A549 (cell line): ENCODE measurements around the gene SMAD3. TPM values are rescaled to one million over a fixed set of nuclear protein-coding genes. Genes with fewer than 3 reads are reported as not detected.

Source experiments
- ATAC-seq, 2 experiments: fragments of 200-7000 bp in 1 of 2; fragments of >200 bp in 1 of 2; cut with Nextera tagmentation in 1 of 2; cut with Tn5 transposase in 1 of 2; 3 replicates each; pipeline versions ENCODE4 v1.8.0 to v1.9.1; 2018 to 2020; ENCODE audit warnings: mild to moderate bottlenecking in 1 of 2, moderate library complexity in 1 of 2
- CTCF ChIA-PET: fragments of 300-600 bp; sonication (Branson Sonifier 250); formaldehyde crosslinking; extraction: SDS; loops from one replicate; lab custom pipeline; 2021; ENCODE audit warnings: antibody characterized with exemption, inconsistent platforms; lab: Yijun Ruan, JAX
- POLR2A ChIA-PET: fragments of 350-600 bp; formaldehyde crosslinking; extraction: SDS; loops from one replicate; lab custom pipeline; 2021; ENCODE audit warnings: antibody characterized with exemption, inconsistent platforms; lab: Yijun Ruan, JAX
- DNase-seq, 2 experiments: peaks; one replicate each; pipeline versions ENCODE4 v3.0.0 to v3.0.0-alpha.2; 2011 to 2016; ENCODE audit warnings: low read depth in 1 of 2, low spot score in 1 of 2
- FAIRE-seq: peaks from 2 replicates; lab custom pipeline; 2011; peaks lifted over from hg19 to GRCh38; lab: Jason Lieb, UNC
- H3K27ac ChIP-seq, 2 experiments: fragments of >200 bp; sonication (Bioruptor Twin); formaldehyde crosslinking; 3 replicates each; pipeline ENCODE4 v1.5.1; 2016 to 2017
- H3K4me1 ChIP-seq: fragments of >200 bp; sonication (Bioruptor Twin); formaldehyde crosslinking; 3 replicates; pipeline ENCODE4 v1.6.1; 2016
- H3K4me2 ChIP-seq: fragments of >200 bp; sonication (Bioruptor Twin); formaldehyde crosslinking; 3 replicates; pipeline ENCODE4 v1.6.1; 2016
- H3K4me3 ChIP-seq: fragments of >200 bp; sonication (Bioruptor Twin); formaldehyde crosslinking; 3 replicates; pipeline ENCODE4 v1.5.1; 2016
- H3K9me3 ChIP-seq: fragments of >200 bp; sonication (Bioruptor Twin); formaldehyde crosslinking; 3 replicates; pipeline ENCODE4 v1.6.1; 2016
- BCL3 ChIP-seq: fragments of >200 bp; sonication (Bioruptor Twin); formaldehyde crosslinking; IDR thresholded peaks from 3 replicates; pipeline ENCODE4 v1.6.1; 2016
- CBX2 ChIP-seq: fragments of 200-600 bp; sonication (generic); IDR thresholded peaks from 2 replicates; pipeline ENCODE4 v1.6.1; 2016; ENCODE audit warnings: low read depth, mild to moderate bottlenecking, borderline replicate concordance
- CEBPB ChIP-seq, 2 experiments: fragments of >200 bp in 1 of 2; sonication (Bioruptor Twin) in 1 of 2; formaldehyde crosslinking in 1 of 2; IDR thresholded peaks; 2 replicates each; pipeline ENCODE4 v1.6.1; 2012 to 2016
- CHD4 ChIP-seq: fragments of 200-600 bp; sonication (generic); IDR thresholded peaks from 2 replicates; pipeline ENCODE4 v1.6.1; 2016; ENCODE audit warnings: antibody characterized with exemption, mild to moderate bottlenecking, borderline replicate concordance
- EHF ChIP-seq: fragments of 250-450 bp; sonication (Bioruptor Pico); IDR thresholded peaks from 2 replicates; pipeline ENCODE4 v1.5.0; 2020; ENCODE audit warnings: mild to moderate bottlenecking
- ELK1 ChIP-seq: fragments of 150-350 bp; IDR thresholded peaks from 2 replicates; pipeline ENCODE4 v1.6.1; 2014; ENCODE audit warnings: low read depth, mild to moderate bottlenecking, low read length
- EP300 ChIP-seq, 2 experiments: fragments of >200 bp; sonication (Bioruptor Twin); formaldehyde crosslinking; IDR thresholded peaks; 2 replicates in 1 of 2; 3 replicates in 1 of 2; pipeline ENCODE4 v1.6.1; 2016 to 2017
- FOSB ChIP-seq: fragments of 250-450 bp; sonication (Bioruptor Pico); IDR thresholded peaks from 2 replicates; pipeline ENCODE4 v1.5.0; 2020; ENCODE audit warnings: mild to moderate bottlenecking, moderate library complexity
- FOSL2 ChIP-seq, 2 experiments: fragments of 450-650 bp in 1 of 2; fragments of >200 bp in 1 of 2; sonication (Bioruptor Twin) in 1 of 2; formaldehyde crosslinking; IDR thresholded peaks; 2 replicates each; pipeline versions ENCODE4 v1.5.0 to v1.6.1; 2016 to 2020; ENCODE audit warnings: mild to moderate bottlenecking in 1 of 2, moderate library complexity in 1 of 2
- FOXS1 ChIP-seq: fragments of 250-450 bp; sonication (Bioruptor Pico); IDR thresholded peaks from 2 replicates; pipeline ENCODE4 v1.5.0; 2020; ENCODE audit warnings: mild to moderate bottlenecking, moderate library complexity
- GATA3 ChIP-seq: IDR thresholded peaks from 2 replicates; pipeline ENCODE4 v1.6.1; 2012; ENCODE audit warnings: borderline replicate concordance
- HDAC2 ChIP-seq: fragments of 200-600 bp; sonication (generic); IDR thresholded peaks from 2 replicates; pipeline ENCODE4 v1.6.1; 2016
- HES2 ChIP-seq: fragments of >200 bp; sonication (Bioruptor Twin); formaldehyde crosslinking; IDR thresholded peaks from 2 replicates; pipeline ENCODE4 v1.6.1; 2016
- JUN ChIP-seq, 2 experiments: fragments of >200 bp; sonication (Bioruptor Twin); formaldehyde crosslinking; IDR thresholded peaks; 2 replicates in 1 of 2; 3 replicates in 1 of 2; pipeline ENCODE4 v1.6.1; 2016 to 2017
- JUNB ChIP-seq: fragments of >200 bp; sonication (Bioruptor Twin); formaldehyde crosslinking; IDR thresholded peaks from 2 replicates; pipeline ENCODE4 v1.6.1; 2016
- MAX ChIP-seq: IDR thresholded peaks from 2 replicates; pipeline ENCODE4 v1.6.1; 2012
- MYC ChIP-seq: IDR thresholded peaks from 2 replicates; pipeline ENCODE4 v1.6.1; 2012; ENCODE audit warnings: mild to moderate bottlenecking, inconsistent platforms, low read length, improper control_type of control experiment, borderline replicate concordance
- POLR2A ChIP-seq: IDR thresholded peaks from 2 replicates; pipeline ENCODE4 v1.6.1; 2012; ENCODE audit warnings: mild to moderate bottlenecking, low read length
- RAD21 ChIP-seq, 2 experiments: fragments of >200 bp in 1 of 2; sonication (Bioruptor Twin) in 1 of 2; formaldehyde crosslinking in 1 of 2; IDR thresholded peaks in 1 of 2; conservative IDR thresholded peaks in 1 of 2; 2 replicates in 1 of 2; 3 replicates in 1 of 2; pipeline ENCODE4 v1.6.1; 2012 to 2018; ENCODE audit warnings: inconsistent platforms in 1 of 2
- RARB ChIP-seq: fragments of 250-450 bp; sonication (Bioruptor Pico); IDR thresholded peaks from 2 replicates; pipeline ENCODE4 v1.8.0; 2021; ENCODE audit warnings: mild to moderate bottlenecking, moderate library complexity
- RFX5 ChIP-seq: fragments of 450-650 bp; IDR thresholded peaks from 2 replicates; pipeline ENCODE4 v1.7.1; 2014; ENCODE audit warnings: antibody characterized with exemption, mild to moderate bottlenecking, moderate library complexity
- RNF2 ChIP-seq: fragments of 200-600 bp; sonication (generic); IDR thresholded peaks from 2 replicates; pipeline ENCODE4 v1.6.1; 2016; ENCODE audit warnings: low read depth, mild to moderate bottlenecking, antibody characterized with exemption, moderate library complexity, borderline replicate concordance
- SMC3 ChIP-seq: fragments of >200 bp; sonication (Bioruptor Twin); formaldehyde crosslinking; IDR thresholded peaks from 3 replicates; pipeline ENCODE4 v1.6.1; 2018; ENCODE audit warnings: inconsistent platforms
- TFCP2L1 ChIP-seq: fragments of 250-450 bp; sonication (Bioruptor Pico); IDR thresholded peaks from 2 replicates; pipeline ENCODE4 v1.5.0; 2021; ENCODE audit warnings: mild to moderate bottlenecking
- TP53 ChIP-seq: fragments of 250-450 bp; sonication (Bioruptor Pico); IDR thresholded peaks from 2 replicates; pipeline ENCODE4 v1.5.0; 2021; ENCODE audit warnings: mild to moderate bottlenecking, moderate library complexity
- ZC3H11A ChIP-seq: fragments of 450-650 bp; IDR thresholded peaks from 2 replicates; pipeline ENCODE4 v1.6.1; 2014; ENCODE audit warnings: antibody characterized with exemption, mild to moderate bottlenecking
- ZSCAN20 ChIP-seq: fragments of 250-450 bp; sonication (Bioruptor Pico); IDR thresholded peaks from 2 replicates; pipeline ENCODE4 v1.8.0; 2022; ENCODE audit warnings: mild to moderate bottlenecking, moderate library complexity
- WGBS: methylation state at CpG from one replicate; pipeline ENCODE4 v1.1.6; 2017; ENCODE audit errors: missing lambda C conversion rate; 5-methylcytosine and 5-hydroxymethylcytosine counted together
- polyA plus RNA-seq, 4 experiments: library from polyadenylated mRNA; depleted of rRNA in 3 of 4; stranded (reverse); fragments of >200 nt; fragmentation: RNase III in 1 of 4; extraction: RNeasy Plus Mini Kit Qiagen cat#74134 plus additional on column Dnase treatment in 1 of 4; gene quantifications; 2 replicates in 3 of 4; 3 replicates in 1 of 4; pipeline ENCODE4 v1.2.3, GENCODE V29; 2011 to 2017
- TF ChIP-seq, protein P1 (sequence below): fragments of 200-600 bp; sonication (generic); IDR thresholded peaks from 2 replicates; pipeline ENCODE4 v1.6.1; 2016; ENCODE audit warnings: antibody characterized with exemption, mild to moderate bottlenecking, moderate library complexity

SMAD3 gene
- polyA plus RNA-seq, 2 of the 4 experiments (the other 2 are of a cell fraction), result 74.6 to 77.2 TPM

DNA sequence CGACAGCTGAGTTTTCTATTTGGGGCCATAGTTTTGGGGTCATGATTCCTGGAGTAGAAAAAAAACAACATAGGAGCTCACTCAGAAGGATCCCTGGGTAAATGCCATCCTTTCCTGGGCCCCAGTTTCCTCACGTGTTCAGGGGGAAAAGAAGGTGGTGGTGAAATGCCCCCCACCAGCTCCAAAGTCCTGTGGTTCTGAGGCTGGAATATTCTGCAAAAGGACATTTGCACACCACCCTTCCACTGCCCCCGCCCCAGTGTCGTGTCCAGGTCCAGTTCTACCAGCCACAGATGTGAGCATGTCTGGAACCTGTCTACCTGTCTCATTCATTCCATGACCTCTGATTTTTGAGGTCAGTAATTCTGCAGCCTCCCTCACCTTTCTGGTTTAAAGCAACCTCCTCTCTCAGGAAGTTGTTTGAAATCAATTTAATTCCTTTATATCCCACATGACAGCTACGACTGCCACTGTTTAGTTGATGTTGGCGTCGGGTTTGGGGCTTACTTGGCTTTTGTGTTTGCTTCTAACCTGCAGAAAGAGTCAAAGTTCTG lies 82.1 kb downstream of the SMAD3 start:
- Histone ChIP-seq H3K4me1 (peaks cover 96% of the 10 kb centered on the region), H3K27ac (peak overlapping the region; percentile 92), H3K4me3 (0 out of 3 replicates have a peak overlapping the region, but pooled peaks have one; percentile 2), H3K9me3 (no peaks in the 10 kb centered on the region), H3K4me2 (peak overlapping the region; percentile 80)
- DNase-seq, result no peak
- TF ChIP-seq FOSB (0 out of 2 replicates have a peak, but pooled peaks have one; percentile 7), ELK1 (no peak)
- TF ChIP-seq, all 56 proteins: peak for 1
- FAIRE-seq (no peak), ATAC-seq (no peak)
- ChIA-PET POLR2A (interaction anchor here (1.0 to 1.7 kb wide), 4 partner anchors 19 to 82 kb away, joined by 3 to 10 read pairs (median 7); partner anchors contain the start of gene SMAD3), CTCF (interaction anchor here (0.7 to 5.8 kb wide), 8 partner anchors 13 to 1727 kb away, joined by 3 to 67 read pairs (median 6); no protein-coding TSS in a partner anchor)
- 32% methylated on average over 7 of the region's 7 CpGs for WGBS

DNA sequence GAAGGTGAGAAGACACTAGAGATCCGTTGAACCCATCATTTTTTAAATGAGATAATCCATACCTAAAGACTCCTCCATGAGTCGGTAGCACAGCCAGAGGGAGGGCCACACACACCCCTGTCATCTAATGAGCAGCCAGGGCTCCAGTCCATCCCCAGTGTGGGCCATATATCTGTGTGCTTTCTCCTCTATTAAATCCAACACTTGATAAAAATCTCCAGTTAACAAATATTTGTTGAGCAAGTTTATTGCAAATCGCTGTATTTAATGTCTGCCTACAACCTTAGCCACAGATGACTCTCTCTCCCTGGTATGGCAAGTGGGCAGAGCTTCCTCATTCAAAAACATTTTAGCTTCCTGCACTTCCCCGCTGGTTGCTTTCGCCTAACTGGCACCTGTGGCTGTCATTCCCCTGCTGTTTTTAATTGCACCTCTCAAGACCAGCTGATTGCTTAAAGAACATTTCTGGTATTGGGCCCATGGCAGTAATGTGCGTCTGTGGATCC lies 82.8 kb downstream of the SMAD3 start:
- DNase-seq (peak in 1 of 2 experiments; percentile 90), FAIRE-seq (peak; percentile 43), ATAC-seq (peak; percentile 22 to 43; a peak in 5 of 6 replicates)
- WGBS, result 8% methylated on average over 6 of the region's 6 CpGs
- Histone ChIP-seq H3K27ac (peak overlapping the region; percentile 92), H3K4me1 (peaks cover 96% of the 10 kb centered on the region), H3K9me3 (no peaks in the 10 kb centered on the region), H3K4me3 (no peak overlapping the region), H3K4me2 (peak overlapping the region; percentile 80)
- POLR2A ChIA-PET, result interaction anchor here (0.8 to 1.7 kb wide), 7 partner anchors 14 to 72 kb away, joined by 3 to 13 read pairs (median 3); no protein-coding TSS in a partner anchor
- CTCF ChIA-PET, result interaction anchor here (0.8 to 5.8 kb wide), 14 partner anchors 13 to 204 kb away, joined by 3 to 67 read pairs (median 6); no protein-coding TSS in a partner anchor
- TF ChIP-seq MAX, result peak; percentile 45; the same call in 1 of the 2 replicates
- TF ChIP-seq JUNB, result peak; percentile 91
- TF ChIP-seq TP53 (CRISPR knock-in tag), result 0 out of 2 replicates have a peak, but pooled peaks have one; percentile 52
- TF ChIP-seq BCL3, result 0 out of 3 replicates have a peak, but pooled peaks have one; percentile 28
- peak; percentile 68; the same call in 1 of the 2 replicates for TF ChIP-seq FOXS1 (CRISPR knock-in tag)
- TF ChIP-seq GATA3, result peak; percentile 98
- TF ChIP-seq TFCP2L1, result 0 out of 2 replicates have a peak, but pooled peaks have one; percentile 29
- no peak for TF ChIP-seq POLR2A
- TF ChIP-seq EHF, result 0 out of 2 replicates have a peak, but pooled peaks have one; percentile 78
- peak; percentile 77 for TF ChIP-seq FOSL2 (IDR thresholded peaks at IDR 0.05)
- peak; percentile 93 for TF ChIP-seq FOSL2 (CRISPR knock-in tag; IDR thresholded peaks at IDR 0.05)
- TF ChIP-seq HES2, result 0 out of 2 replicates have a peak, but pooled peaks have one; percentile 37
- TF ChIP-seq HDAC2, result no peak
- TF ChIP-seq JUN (IDR thresholded peaks at IDR 0.05), result peak; percentile 68 to 85; a peak in 3 of 5 replicates
- no peak for TF ChIP-seq MYC
- peak; percentile 67 to 85 for TF ChIP-seq CEBPB (IDR thresholded peaks at IDR 0.05)
- TF ChIP-seq RNF2, result no peak
- TF ChIP-seq EP300 (IDR thresholded peaks at IDR 0.05), result peak; percentile 82 to 86; a peak in 4 of 5 replicates
- no peak for TF ChIP-seq ZC3H11A
- TF ChIP-seq ZSCAN20 (CRISPR knock-in tag), result no peak
- TF ChIP-seq, protein P1, sequence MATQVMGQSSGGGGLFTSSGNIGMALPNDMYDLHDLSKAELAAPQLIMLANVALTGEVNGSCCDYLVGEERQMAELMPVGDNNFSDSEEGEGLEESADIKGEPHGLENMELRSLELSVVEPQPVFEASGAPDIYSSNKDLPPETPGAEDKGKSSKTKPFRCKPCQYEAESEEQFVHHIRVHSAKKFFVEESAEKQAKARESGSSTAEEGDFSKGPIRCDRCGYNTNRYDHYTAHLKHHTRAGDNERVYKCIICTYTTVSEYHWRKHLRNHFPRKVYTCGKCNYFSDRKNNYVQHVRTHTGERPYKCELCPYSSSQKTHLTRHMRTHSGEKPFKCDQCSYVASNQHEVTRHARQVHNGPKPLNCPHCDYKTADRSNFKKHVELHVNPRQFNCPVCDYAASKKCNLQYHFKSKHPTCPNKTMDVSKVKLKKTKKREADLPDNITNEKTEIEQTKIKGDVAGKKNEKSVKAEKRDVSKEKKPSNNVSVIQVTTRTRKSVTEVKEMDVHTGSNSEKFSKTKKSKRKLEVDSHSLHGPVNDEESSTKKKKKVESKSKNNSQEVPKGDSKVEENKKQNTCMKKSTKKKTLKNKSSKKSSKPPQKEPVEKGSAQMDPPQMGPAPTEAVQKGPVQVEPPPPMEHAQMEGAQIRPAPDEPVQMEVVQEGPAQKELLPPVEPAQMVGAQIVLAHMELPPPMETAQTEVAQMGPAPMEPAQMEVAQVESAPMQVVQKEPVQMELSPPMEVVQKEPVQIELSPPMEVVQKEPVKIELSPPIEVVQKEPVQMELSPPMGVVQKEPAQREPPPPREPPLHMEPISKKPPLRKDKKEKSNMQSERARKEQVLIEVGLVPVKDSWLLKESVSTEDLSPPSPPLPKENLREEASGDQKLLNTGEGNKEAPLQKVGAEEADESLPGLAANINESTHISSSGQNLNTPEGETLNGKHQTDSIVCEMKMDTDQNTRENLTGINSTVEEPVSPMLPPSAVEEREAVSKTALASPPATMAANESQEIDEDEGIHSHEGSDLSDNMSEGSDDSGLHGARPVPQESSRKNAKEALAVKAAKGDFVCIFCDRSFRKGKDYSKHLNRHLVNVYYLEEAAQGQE, result no peak
- TF ChIP-seq RARB, result 0 out of 2 replicates have a peak, but pooled peaks have one; percentile 49
- peak; percentile 91 for TF ChIP-seq RFX5
- no peak for TF ChIP-seq CBX2
- no peak for TF ChIP-seq CHD4
- peak; percentile 32; the same call in 1 of the 3 replicates for TF ChIP-seq SMC3
- peak in 1 of 2 experiments; percentile 43; a peak in 2 of 5 replicates for TF ChIP-seq RAD21 (conservative IDR thresholded peaks at IDR 0.05 in 1 of 2, IDR thresholded peaks at IDR 0.05 in 1 of 2)
